SH-SY5Y (cell line): ENCODE results near the gene CCDC63.

ENCODE experiments used
- GATA2 ChIP-seq: IDR thresholded peaks from 2 replicates; pipeline ENCODE4 v1.6.1; 2011; ENCODE audit warnings: mild to moderate bottlenecking, low read depth, low read length
- GATA3 ChIP-seq: IDR thresholded peaks from 2 replicates; pipeline ENCODE4 v1.6.1; 2011; ENCODE audit warnings: low read depth, mild to moderate bottlenecking, low read length, moderate library complexity

GRCh38 chr12:110896559-110896958 lies 49.8 kb downstream of the CCDC63 start:
- TF ChIP-seq GATA2: no peak
- no peak for TF ChIP-seq GATA3
